IMR-90 (cell line): ENCODE results near the gene ARPC2. TPM values are rescaled to one million over a fixed set of nuclear protein-coding genes. Genes with fewer than 3 reads are reported as not detected.

Experiments
- ATAC-seq: fragments of 200-7000 bp; cut with Tn5 transposase; 2 replicates; pipeline ENCODE4 v1.9.1; 2020; ENCODE audit warnings: low read depth, mild to moderate bottlenecking, moderate library complexity
- BruUV-seq: library from RNA; stranded (reverse); fragments of 400-500 nt; replicated peaks from 2 replicates; lab custom pipeline; 2021; lab: Mats Ljungman, UMichigan
- CTCF ChIA-PET: fragments of 300-600 bp; formaldehyde crosslinking; extraction: SDS; loops from one replicate; lab custom pipeline; 2021; ENCODE audit warnings: antibody characterized with exemption; lab: Yijun Ruan, JAX
- POLR2A ChIA-PET: fragments of 300-600 bp; sonication (Branson Sonifier 250); formaldehyde crosslinking; loops from one replicate; lab custom pipeline; 2022; ENCODE audit warnings: antibody characterized with exemption; ENCODE audit not compliant: unreplicated experiment; lab: Charles Lee
- DNase-seq: peaks from one replicate; pipeline ENCODE4 v3.0.0; 2013
- H2AFZ ChIP-seq: replicated peaks from 2 replicates; pipeline ENCODE3; 2013; ENCODE audit warnings: low read length, mild to moderate bottlenecking; ENCODE audit not compliant: poor library complexity
- H2AK5ac ChIP-seq: 2 replicates; pipeline ENCODE4 v1.6.1; 2013; ENCODE audit warnings: low read depth, low read length, inconsistent platforms
- H2AK9ac ChIP-seq: replicated peaks from 2 replicates; pipeline ENCODE3; 2013; ENCODE audit warnings: mild to moderate bottlenecking, low read depth, low read length, moderate library complexity; ENCODE audit not compliant: poor library complexity
- H2BK120ac ChIP-seq: 2 replicates; pipeline ENCODE4 v1.6.1; 2013; ENCODE audit warnings: low read depth, low read length, inconsistent platforms
- H2BK15ac ChIP-seq: 3 replicates; pipeline ENCODE4 v1.6.1; 2013; ENCODE audit warnings: low read depth, low read length, inconsistent platforms
- H2BK20ac ChIP-seq: 2 replicates; pipeline ENCODE4 v1.6.1; 2013; ENCODE audit warnings: low read depth, mild to moderate bottlenecking, inconsistent platforms, low read length, moderate library complexity
- H2BK5ac ChIP-seq: 2 replicates; pipeline ENCODE4 v1.6.1; 2013; ENCODE audit warnings: mild to moderate bottlenecking, low read depth, low read length, inconsistent platforms; ENCODE audit not compliant: poor library complexity, severe bottlenecking
- H3K14ac ChIP-seq: replicated peaks from 2 replicates; pipeline ENCODE4 v1.6.1; 2013; ENCODE audit warnings: low read depth, low read length, inconsistent platforms
- H3K18ac ChIP-seq: 2 replicates; pipeline ENCODE4 v1.6.1; 2013; ENCODE audit warnings: low read depth, low read length, control low read depth
- H3K23ac ChIP-seq: 2 replicates; pipeline ENCODE4 v1.6.1; 2013; ENCODE audit warnings: low read depth, low read length, inconsistent platforms
- H3K27ac ChIP-seq: 2 replicates; pipeline ENCODE4 v1.5.1; 2013; ENCODE audit warnings: mild to moderate bottlenecking, control low read depth, low read length; ENCODE audit not compliant: insufficient read depth
- H3K27me3 ChIP-seq: 2 replicates; pipeline ENCODE4 v1.6.1; 2013; ENCODE audit warnings: low read length; ENCODE audit not compliant: control insufficient read depth, insufficient read depth
- H3K36me3 ChIP-seq: 2 replicates; pipeline ENCODE4 v1.6.1; 2013; ENCODE audit warnings: low read length, mixed read lengths; ENCODE audit not compliant: control insufficient read depth, insufficient read depth
- H3K4ac ChIP-seq: 2 replicates; pipeline ENCODE4 v1.6.1; 2013; ENCODE audit warnings: low read depth, low read length, inconsistent platforms
- H3K4me1 ChIP-seq: 2 replicates; pipeline ENCODE4 v1.6.1; 2013; ENCODE audit warnings: low read length, mixed read lengths; ENCODE audit not compliant: control insufficient read depth, insufficient read depth
- H3K4me2 ChIP-seq: 2 replicates; pipeline ENCODE4 v1.6.1; 2013; ENCODE audit warnings: low read depth, mild to moderate bottlenecking, control low read depth, low read length, moderate library complexity
- H3K4me3 ChIP-seq: 2 replicates; pipeline ENCODE4 v1.5.1; 2013; ENCODE audit warnings: low read depth, mild to moderate bottlenecking, control low read depth, low read length, moderate library complexity; ENCODE audit not compliant: insufficient read depth
- H3K56ac ChIP-seq: 2 replicates; pipeline ENCODE4 v1.6.1; 2013; ENCODE audit warnings: low read length, inconsistent platforms; ENCODE audit not compliant: insufficient read depth; ENCODE audit errors: extremely low read depth
- H3K79me1 ChIP-seq, 2 experiments: 2 replicates each; pipeline ENCODE4 v1.6.1; 2013; ENCODE audit warnings: low read length in 2 of 2, inconsistent platforms in 1 of 2, low read depth in 1 of 2
- H3K9ac ChIP-seq: 2 replicates; pipeline ENCODE4 v1.6.1; 2013; ENCODE audit warnings: low read depth, low read length, control low read depth
- H3K9me1 ChIP-seq: 2 replicates; pipeline ENCODE4 v1.6.1; 2013; ENCODE audit warnings: low read length, inconsistent platforms; ENCODE audit not compliant: insufficient read depth
- H3K9me3 ChIP-seq: 2 replicates; pipeline ENCODE4 v1.6.1; 2013; ENCODE audit warnings: low read length; ENCODE audit not compliant: control insufficient read depth, insufficient read depth
- H4K20me1 ChIP-seq: 2 replicates; pipeline ENCODE4 v1.6.1; 2013; ENCODE audit warnings: low read length, inconsistent platforms; ENCODE audit not compliant: insufficient read depth
- H4K5ac ChIP-seq: 2 replicates; pipeline ENCODE4 v1.6.1; 2013; ENCODE audit warnings: mild to moderate bottlenecking, low read depth, low read length, control low read depth
- H4K8ac ChIP-seq, 2 experiments: 2 replicates each; pipeline ENCODE4 v1.6.1; 2013; ENCODE audit warnings: low read depth in 2 of 2, low read length in 2 of 2, control low read depth in 1 of 2, inconsistent platforms in 1 of 2
- H4K91ac ChIP-seq: 2 replicates; pipeline ENCODE4 v1.6.1; 2013; ENCODE audit warnings: low read depth, low read length, inconsistent platforms; ENCODE audit not compliant: insufficient read depth
- BHLHE40 ChIP-seq: fragments of 150-350 bp; IDR thresholded peaks from 2 replicates; pipeline ENCODE4 v1.6.1; 2016; ENCODE audit warnings: mild to moderate bottlenecking, low read depth, low read length
- CTCF ChIP-seq: conservative IDR thresholded peaks from 2 replicates; pipeline ENCODE4 v1.5.1; 2012; ENCODE audit warnings: mild to moderate bottlenecking, low read depth, low read length, improper control_type of control experiment
- MXI1 ChIP-seq: IDR thresholded peaks from 2 replicates; pipeline ENCODE4 v1.6.1; 2012; ENCODE audit warnings: low read depth, mild to moderate bottlenecking, low read length, moderate library complexity, borderline replicate concordance
- NFE2L2 ChIP-seq: fragments of 150-350 bp; IDR thresholded peaks from 2 replicates; pipeline ENCODE4 v1.6.1; 2016; ENCODE audit warnings: low read depth, mild to moderate bottlenecking, low read length
- RAD21 ChIP-seq: IDR thresholded peaks from 2 replicates; pipeline ENCODE4 v1.6.1; 2012; ENCODE audit warnings: low read length, improper control_type of control experiment
- RFX5 ChIP-seq: IDR thresholded peaks from 2 replicates; pipeline ENCODE4 v1.8.0; 2012; ENCODE audit warnings: low read depth, mild to moderate bottlenecking, low read length, moderate library complexity
- SMC3 ChIP-seq: fragments of 150-350 bp; IDR thresholded peaks from 2 replicates; pipeline ENCODE4 v1.6.1; 2016; ENCODE audit warnings: low read depth, mild to moderate bottlenecking, antibody characterized with exemption, low read length, moderate library complexity
- WGBS, 2 experiments: methylation state at CpG; one replicate each; pipeline versions ENCODE4 v1.1.5 to v1.1.7; 2013; ENCODE audit warnings: missing lambda C conversion rate in 2 of 2; ENCODE audit not compliant: insufficient read length in 1 of 2; ENCODE audit errors: extremely low coverage in 2 of 2; 5-methylcytosine and 5-hydroxymethylcytosine counted together
- dilution Hi-C: fragments of 300-500 bp; cut with HindIII; formaldehyde crosslinking; loops from one replicate; pipeline ENCODE4 v1.14.3; 2018; ENCODE audit warnings: low sequenced_read_pairs; ENCODE audit not compliant: unreplicated experiment
- in situ Hi-C: fragments of 300-500 bp; cut with MboI; formaldehyde crosslinking; loops from 3 replicates; pipeline ENCODE4 v1.14.3; 2019; ENCODE audit warnings: low sequenced_read_pairs, inconsistent platforms, mixed read lengths
- intact Hi-C: fragments of 100-400 bp; cut with micrococcal nuclease; formaldehyde crosslinking; loops from 2 replicates; pipeline ENCODE4 v1.10.0; 2022
- polyA plus RNA-seq, 3 experiments: library from polyadenylated mRNA; depleted of rRNA; stranded (reverse); fragments of >200 nt; gene quantifications; 2 replicates each; pipeline ENCODE4 v1.2.3, GENCODE V29; 2012; ENCODE audit warnings: low replicate concordance in 1 of 3
- total RNA-seq: library from RNA; depleted of rRNA; stranded (reverse); fragments of >200 nt; gene quantifications from 2 replicates; pipeline ENCODE4 v1.2.3, GENCODE V29; 2012
- TF ChIP-seq, protein P1 (sequence below): fragments of 150-350 bp; IDR thresholded peaks from 2 replicates; pipeline ENCODE4 v1.6.1; 2017; ENCODE audit warnings: mild to moderate bottlenecking, antibody characterized with exemption, low read length, low read depth

ARPC2 gene
- total and polyA plus RNA-seq, 2 of the 4 experiments (the other 2 are of a cell fraction), result 561 to 635 TPM

- no peak for ATAC-seq
These were observed 29.5 kb upstream of the ARPC2 start for GRCh38 chr2:218187296-218188015.

More at GRCh38 chr2:218187296-218188015, 29.5 kb upstream of the ARPC2 start:
- H2AK5ac ChIP-seq, result no peak overlapping the region
- BruUV-seq, result no TSS peak
- CTCF ChIA-PET, result interaction anchor here (0.5 kb wide), 1 partner anchor 15 kb away, joined by 4 read pairs; no protein-coding TSS in a partner anchor
- H3K27me3 ChIP-seq, result peaks cover 31% of the 10 kb centered on the region
- no peak overlapping the region for H2BK5ac ChIP-seq
- POLR2A ChIA-PET, result interaction anchor here (0.6 kb wide), 1 partner anchor 33 kb away, joined by 9 read pairs; no protein-coding TSS in a partner anchor
- H3K23ac ChIP-seq, result no peak overlapping the region
- no peaks in the 10 kb centered on the region for H3K79me1 ChIP-seq
- no peak overlapping the region for H2AFZ ChIP-seq
- no peak overlapping the region for H3K56ac ChIP-seq
- no peaks in the 10 kb centered on the region; the same call in 1 of the 2 replicates for H3K4me1 ChIP-seq
- no peaks in the 10 kb centered on the region for H3K9me3 ChIP-seq
- H3K4me2 ChIP-seq, result no peak overlapping the region
- H2BK120ac ChIP-seq, result no peak overlapping the region
- no peak overlapping the region for H3K4me3 ChIP-seq
- no peak overlapping the region for H3K27ac ChIP-seq
- intact Hi-C loops, result loop anchor here (2.0 to 5.0 kb wide), 4 partner anchors 40 to 279 kb away; no protein-coding TSS in a partner anchor
- in situ Hi-C loops, result no loop called here
- H3K9ac ChIP-seq, result no peak overlapping the region
- H4K91ac ChIP-seq, result no peak overlapping the region
- H4K8ac ChIP-seq, result no peak overlapping the region
- H3K18ac ChIP-seq, result no peak overlapping the region
- no peak for TF ChIP-seq NFE2L2
- no peak for TF ChIP-seq MXI1
- TF ChIP-seq RFX5, result no peak
- no peak for TF ChIP-seq CTCF
- TF ChIP-seq, protein P1, sequence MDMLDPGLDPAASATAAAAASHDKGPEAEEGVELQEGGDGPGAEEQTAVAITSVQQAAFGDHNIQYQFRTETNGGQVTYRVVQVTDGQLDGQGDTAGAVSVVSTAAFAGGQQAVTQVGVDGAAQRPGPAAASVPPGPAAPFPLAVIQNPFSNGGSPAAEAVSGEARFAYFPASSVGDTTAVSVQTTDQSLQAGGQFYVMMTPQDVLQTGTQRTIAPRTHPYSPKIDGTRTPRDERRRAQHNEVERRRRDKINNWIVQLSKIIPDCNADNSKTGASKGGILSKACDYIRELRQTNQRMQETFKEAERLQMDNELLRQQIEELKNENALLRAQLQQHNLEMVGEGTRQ, result no peak
- TF ChIP-seq RAD21, result no peak
- TF ChIP-seq SMC3, result no peak
- TF ChIP-seq BHLHE40, result no peak
- no peaks in the 10 kb centered on the region for H3K36me3 ChIP-seq
- no peak overlapping the region for H3K14ac ChIP-seq
- H2AK9ac ChIP-seq, result no peak overlapping the region
- no peaks in the 10 kb centered on the region for H3K9me1 ChIP-seq
- dilution Hi-C loops, result no loop called here
- WGBS, 2 experiments, result no CpG with 5 or more reads among the region's 4 CpGs
- no peaks in the 10 kb centered on the region for H4K20me1 ChIP-seq
- no peak for DNase-seq
- H2BK20ac ChIP-seq, result no peak overlapping the region
- H4K5ac ChIP-seq, result no peak overlapping the region
- H3K4ac ChIP-seq, result no peak overlapping the region
- no peak overlapping the region for H2BK15ac ChIP-seq
